ENCODE data around the gene SERPINE1.

DNA sequence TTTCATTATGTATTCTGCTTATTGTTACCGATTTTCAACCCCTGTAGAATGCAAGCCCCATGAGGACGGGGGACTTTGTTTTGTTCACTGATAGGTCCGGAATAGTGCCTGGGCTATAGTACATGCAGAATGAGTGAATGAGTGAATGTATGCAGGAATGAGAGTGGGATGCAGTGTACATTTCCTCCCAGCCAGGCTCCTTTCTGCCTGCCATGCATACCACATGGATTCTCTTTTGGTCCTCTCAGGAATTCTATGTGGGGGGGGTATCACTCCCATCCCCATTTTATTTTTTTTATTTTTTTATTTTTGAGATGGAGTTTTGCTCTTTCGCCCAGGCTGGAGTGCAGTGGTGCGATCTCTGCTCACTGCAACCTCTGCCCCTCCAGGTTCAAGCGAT is 24.9 kb upstream of the SERPINE1 start:
- no peak for TF ChIP-seq POLR2A (IDR thresholded peaks at IDR 0.05)
- TF ChIP-seq, protein P1, sequence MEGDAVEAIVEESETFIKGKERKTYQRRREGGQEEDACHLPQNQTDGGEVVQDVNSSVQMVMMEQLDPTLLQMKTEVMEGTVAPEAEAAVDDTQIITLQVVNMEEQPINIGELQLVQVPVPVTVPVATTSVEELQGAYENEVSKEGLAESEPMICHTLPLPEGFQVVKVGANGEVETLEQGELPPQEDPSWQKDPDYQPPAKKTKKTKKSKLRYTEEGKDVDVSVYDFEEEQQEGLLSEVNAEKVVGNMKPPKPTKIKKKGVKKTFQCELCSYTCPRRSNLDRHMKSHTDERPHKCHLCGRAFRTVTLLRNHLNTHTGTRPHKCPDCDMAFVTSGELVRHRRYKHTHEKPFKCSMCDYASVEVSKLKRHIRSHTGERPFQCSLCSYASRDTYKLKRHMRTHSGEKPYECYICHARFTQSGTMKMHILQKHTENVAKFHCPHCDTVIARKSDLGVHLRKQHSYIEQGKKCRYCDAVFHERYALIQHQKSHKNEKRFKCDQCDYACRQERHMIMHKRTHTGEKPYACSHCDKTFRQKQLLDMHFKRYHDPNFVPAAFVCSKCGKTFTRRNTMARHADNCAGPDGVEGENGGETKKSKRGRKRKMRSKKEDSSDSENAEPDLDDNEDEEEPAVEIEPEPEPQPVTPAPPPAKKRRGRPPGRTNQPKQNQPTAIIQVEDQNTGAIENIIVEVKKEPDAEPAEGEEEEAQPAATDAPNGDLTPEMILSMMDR (IDR thresholded peaks at IDR 0.05), result no peak

All from lower leg skin (tissue), 3 donors.